H1 (cell line): ENCODE measurements around the gene ADCY7. TPM values are rescaled to one million over a fixed set of nuclear protein-coding genes. Genes with fewer than 3 reads are reported as not detected.

Experiments
- CHD7 ChIP-seq: fragments of 300-600 bp; sonication (generic); IDR thresholded peaks from 2 replicates; pipeline ENCODE4 v1.7.1; 2012; ENCODE audit warnings: low read length, moderate library complexity, mild to moderate bottlenecking, inconsistent platforms; ENCODE audit not compliant: insufficient replicate concordance
- SAP30 ChIP-seq: fragments of 300-600 bp; sonication (generic); IDR thresholded peaks from 2 replicates; pipeline ENCODE4 v1.7.1; 2012; ENCODE audit warnings: low read length, moderate library complexity, mild to moderate bottlenecking, inconsistent platforms; ENCODE audit not compliant: insufficient read depth, insufficient replicate concordance
- SIX5 ChIP-seq: IDR thresholded peaks from 2 replicates; pipeline ENCODE4 v1.6.1; 2011; ENCODE audit warnings: mild to moderate bottlenecking, low read depth, low read length
- polyA plus RNA-seq, 7 experiments: library from polyadenylated mRNA; depleted of rRNA in 3 of 7; stranded (reverse) in 5 of 7; unstranded in 2 of 7; fragments of >200 nt in 5 of 7; fragments of 200-250 nt in 2 of 7; gene quantifications; 1 replicate in 5 of 7; 2 replicates in 1 of 7; 4 replicates in 1 of 7; pipeline versions ENCODE4 v1.2.1 to v1.2.3, GENCODE V29; 2011 to 2013; ENCODE audit warnings: missing spikeins in 2 of 7, mixed read lengths in 2 of 7
- total RNA-seq: library from RNA; stranded (reverse); fragmentation: NEBNext Ultra II Directional; extraction: Animal tissue kit (Norgen Biotek cat#: 25700); gene quantifications from 2 replicates; pipeline ENCODE4 v1.2.1, GENCODE V29; 2021

ADCY7 gene
- total and polyA plus RNA-seq, 2 of the 8 experiments (the other 6 are each of a cell fraction or from before 2014, with no cell fraction given), result 2.4 to 5.1 TPM

GRCh38 chr16:50261707-50262235 is 4.6 kb upstream of the ADCY7 start (continued):
- TF ChIP-seq CHD7, result no peak
- TF ChIP-seq SIX5, result no peak
- TF ChIP-seq SAP30, result no peak
